ENCODE data around the gene KIF21B. TPM values are rescaled to one million over a fixed set of nuclear protein-coding genes. Genes with fewer than 3 reads are reported as not detected.

Gene KIF21B
- total RNA-seq, 1 experiment from 2014 or later: 0.22 TPM

DNA sequence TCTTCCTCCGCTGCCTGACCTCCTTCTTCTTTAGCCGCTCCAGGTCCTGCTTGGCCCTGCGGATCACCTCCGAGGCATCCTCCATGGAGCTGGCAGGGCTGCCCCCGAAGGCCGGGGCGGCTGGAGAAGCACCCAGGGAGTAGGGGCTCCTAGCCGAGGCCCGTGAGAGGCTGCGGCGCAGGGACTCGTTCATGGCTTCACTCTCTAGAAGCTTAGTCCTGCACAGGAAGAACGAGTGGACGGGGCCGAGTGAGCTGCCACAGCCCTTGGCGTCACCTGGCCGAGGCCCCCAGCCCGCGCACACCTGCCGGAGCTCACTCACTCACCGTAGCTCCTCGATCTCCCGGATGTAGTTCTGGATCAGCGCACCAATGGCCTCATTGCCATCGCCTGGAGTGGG, 23.1 kb downstream of the KIF21B start:
- DNase-seq (ENCODE audit: extremely low read depth, low read depth): no peak

DNA sequence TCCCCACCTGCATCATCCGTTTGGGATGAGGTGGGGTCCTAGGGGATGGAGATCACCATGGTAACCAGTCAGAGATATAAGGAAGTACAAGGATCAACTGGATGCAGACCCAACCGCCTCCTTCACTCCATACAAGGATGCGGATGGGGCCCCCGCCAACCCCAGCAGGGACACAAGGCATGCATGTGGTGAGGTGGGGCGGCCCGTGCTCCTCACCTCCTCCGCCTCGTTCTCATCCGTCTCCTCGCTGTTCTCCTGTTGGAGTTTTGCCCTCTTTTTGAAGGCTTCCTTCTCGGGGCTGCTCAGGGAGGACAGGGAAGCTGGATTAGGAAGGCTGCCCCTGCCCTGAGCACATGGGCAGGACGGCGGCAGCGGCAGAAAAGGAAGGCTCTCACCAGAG, 23.8 kb downstream of the KIF21B start:
- no peak for DNase-seq (ENCODE audit: extremely low read depth, low read depth)

DNA sequence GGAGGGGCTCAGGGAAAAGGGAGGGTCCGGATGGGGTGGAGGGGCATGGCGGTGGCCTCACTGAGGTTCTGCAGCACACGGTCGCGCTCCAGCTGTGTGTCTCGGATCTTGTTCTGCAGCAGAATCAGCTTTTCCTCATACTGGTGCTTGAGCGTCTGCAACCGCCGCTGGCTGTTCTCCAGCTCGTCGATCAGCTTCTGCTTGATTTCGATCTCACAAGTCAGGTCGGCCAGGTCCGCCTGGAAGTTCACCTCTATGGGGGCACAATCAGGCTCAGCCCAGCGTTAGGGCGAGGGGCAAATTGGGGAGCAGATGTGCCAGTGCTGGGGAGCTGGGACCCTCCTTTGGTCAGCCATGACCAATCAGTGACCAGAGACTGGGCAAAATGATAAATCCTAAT, 25.2 kb downstream of the KIF21B start:
- no peak for DNase-seq (ENCODE audit: extremely low read depth, low read depth)

DNA sequence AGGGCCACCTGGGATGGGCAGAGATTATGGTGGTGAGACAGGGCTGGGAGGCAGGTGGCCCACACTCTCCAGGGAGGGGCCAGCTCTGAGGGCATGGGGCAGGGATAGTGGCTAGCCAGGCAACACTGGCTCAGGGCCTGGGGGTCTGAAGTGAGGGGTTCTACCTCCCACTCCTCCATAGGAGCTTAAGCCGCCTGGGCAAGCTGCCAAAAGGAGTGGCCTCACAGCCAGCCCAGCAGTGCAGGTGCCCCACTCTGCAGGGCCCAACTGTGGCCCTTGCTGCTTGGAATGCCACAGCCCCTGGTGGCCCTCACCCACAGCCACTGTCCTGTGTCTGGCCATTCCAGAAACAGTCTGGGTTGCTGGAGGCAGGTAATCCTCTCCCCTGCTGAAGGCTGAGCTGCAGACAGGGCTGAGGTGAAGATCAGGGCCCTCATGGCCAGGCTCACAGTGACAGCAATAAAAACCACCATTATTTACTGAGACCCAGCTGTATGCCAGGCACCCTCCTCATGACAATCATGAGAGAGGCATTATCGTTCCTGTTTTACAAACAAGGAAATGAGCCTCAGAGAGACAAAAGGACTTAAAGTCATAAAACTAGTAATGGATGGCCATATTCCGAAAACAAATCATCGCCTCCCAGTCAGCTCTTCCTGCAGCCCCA, 31.0 kb downstream of the KIF21B start:
- no peak for DNase-seq (ENCODE audit: extremely low read depth, low read depth)

DNA sequence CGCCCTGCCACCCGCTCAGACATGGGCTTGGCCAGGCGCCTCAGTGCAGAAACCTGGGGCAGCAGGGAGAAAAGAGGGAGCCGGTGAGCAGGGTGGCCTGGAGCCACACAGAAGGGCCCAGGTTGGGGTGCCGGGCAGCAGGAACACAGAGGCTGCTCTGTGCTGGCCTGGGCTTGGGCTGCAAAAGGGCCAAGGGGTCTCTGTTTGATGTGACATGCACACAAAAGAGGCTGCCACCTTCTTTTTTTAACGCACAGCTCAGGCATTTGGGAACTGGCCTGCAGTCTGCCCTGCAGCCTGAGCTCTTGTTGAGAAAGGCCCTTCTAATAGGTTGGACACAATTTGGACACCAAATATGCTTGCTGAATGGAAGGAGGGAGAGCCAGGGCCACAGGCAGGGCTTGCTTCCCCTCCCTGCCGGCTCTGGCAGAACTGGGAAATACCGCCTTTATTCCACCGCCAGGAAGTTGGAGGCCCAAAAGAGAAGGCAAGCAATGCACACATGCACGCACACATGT, 32.4 kb downstream of the KIF21B start:
- no peak for DNase-seq (ENCODE audit: extremely low read depth, low read depth)

DNA sequence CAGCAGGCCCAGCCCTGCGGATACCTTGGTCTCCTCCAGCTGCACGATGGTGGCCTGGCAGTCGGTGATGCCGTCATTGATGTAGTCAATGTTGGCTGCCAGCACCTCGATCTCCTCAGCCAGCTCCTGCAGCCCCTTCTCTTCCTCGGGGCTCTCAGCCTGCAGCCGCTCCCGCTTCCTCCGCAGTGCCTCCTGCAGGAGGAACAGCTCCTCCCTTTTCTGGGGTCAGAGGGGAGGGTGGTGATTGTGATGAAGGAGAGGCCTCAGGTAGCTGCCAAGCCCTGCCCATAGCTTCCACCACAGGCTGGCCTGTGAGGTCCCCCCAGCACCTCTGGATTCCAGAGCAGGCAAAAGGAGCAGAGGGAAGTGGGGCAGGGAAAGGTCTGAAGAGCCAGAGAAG, 33.4 kb downstream of the KIF21B start:
- no peak for DNase-seq (ENCODE audit: extremely low read depth, low read depth)

DNA sequence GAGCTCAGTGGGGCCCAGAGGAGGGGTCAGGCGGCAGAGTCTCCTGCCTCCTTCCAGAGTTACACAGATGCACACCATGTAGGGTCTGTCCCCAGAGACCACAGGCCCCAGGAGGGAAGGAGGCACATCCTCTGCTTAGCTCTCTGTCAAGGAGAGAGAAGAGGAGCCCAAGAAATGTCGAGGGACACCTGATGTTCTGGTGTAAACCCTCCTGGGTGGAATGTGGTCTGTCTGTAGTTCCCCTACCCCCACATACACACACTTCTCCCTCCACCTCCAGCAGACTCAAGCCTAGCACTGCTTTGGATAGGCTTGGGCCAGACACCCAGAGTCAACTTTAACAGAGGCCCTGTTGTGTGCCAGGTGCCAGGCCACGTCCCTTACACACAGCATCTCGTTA, 34.2 kb downstream of the KIF21B start:
- no peak for DNase-seq (ENCODE audit: extremely low read depth, low read depth)

DNA sequence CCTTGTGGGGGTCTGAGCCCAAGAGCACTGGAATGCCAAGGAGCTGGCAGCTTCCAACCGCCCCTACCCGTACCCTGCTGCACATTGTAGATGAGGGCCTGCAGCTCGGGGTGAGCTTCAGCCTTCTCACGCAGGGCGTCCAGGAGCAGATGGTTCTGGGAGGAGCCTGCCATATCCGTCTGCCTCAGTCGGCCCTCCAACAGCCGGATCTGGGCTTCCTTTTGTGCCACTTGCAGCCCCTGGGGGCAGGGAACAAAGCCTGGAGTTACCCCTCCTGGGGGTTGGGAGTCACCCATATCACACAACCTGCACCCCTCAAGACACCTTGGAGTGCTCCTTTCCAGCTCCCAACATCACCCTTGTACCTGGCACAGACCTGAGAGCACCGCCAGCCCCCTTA, 34.8 kb downstream of the KIF21B start:
- DNase-seq (ENCODE audit: extremely low read depth, low read depth): no peak

DNA sequence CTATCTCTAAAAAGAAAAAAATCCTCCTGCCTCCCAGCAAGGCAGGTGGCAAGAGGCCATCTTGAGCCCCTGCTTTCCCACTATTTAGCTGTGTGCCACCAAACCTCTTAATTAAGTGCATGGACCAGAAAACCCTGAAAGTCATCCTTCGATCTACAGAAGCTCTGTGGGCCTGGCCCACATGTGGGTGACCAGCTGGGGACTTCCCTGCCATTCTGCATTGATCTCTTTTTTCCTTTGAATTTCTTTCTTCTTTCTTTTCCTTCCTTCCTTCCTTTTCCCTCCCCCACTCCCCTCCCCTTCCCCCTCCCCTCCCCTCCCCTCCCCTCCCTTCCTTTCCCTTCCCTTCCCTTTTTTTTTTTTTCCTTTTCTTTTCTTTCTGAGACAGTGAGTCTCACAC, 38.0 kb downstream of the KIF21B start:
- no peak for DNase-seq (ENCODE audit: extremely low read depth, low read depth)

DNA sequence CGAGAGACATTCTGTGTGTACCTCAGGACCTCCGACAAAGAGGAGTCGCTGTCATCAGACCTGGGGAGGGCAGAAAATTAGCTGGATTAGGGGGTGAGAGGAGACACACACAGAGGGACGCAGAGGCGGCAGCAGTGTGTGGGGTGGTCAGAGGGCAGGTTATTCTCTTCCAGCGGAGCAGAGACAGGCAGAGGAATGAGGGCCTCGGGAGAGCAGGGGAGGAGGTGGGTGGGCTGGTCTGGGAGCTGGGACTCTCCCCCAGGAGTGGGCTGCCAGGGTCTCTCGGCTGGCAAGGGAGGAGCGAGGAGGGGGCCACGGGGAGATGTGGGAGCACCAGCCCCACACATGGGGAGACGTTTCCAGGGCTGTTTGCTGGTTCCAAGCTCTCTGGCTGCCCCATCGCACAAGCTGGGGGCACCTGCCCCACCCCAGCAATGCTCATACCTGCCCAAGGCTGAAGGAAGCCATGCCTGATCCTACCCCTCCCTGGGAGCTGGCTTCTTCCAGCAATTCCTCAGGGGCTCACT, 40.4 kb downstream of the KIF21B start:
- no peak for DNase-seq (ENCODE audit: extremely low read depth, low read depth)

DNA sequence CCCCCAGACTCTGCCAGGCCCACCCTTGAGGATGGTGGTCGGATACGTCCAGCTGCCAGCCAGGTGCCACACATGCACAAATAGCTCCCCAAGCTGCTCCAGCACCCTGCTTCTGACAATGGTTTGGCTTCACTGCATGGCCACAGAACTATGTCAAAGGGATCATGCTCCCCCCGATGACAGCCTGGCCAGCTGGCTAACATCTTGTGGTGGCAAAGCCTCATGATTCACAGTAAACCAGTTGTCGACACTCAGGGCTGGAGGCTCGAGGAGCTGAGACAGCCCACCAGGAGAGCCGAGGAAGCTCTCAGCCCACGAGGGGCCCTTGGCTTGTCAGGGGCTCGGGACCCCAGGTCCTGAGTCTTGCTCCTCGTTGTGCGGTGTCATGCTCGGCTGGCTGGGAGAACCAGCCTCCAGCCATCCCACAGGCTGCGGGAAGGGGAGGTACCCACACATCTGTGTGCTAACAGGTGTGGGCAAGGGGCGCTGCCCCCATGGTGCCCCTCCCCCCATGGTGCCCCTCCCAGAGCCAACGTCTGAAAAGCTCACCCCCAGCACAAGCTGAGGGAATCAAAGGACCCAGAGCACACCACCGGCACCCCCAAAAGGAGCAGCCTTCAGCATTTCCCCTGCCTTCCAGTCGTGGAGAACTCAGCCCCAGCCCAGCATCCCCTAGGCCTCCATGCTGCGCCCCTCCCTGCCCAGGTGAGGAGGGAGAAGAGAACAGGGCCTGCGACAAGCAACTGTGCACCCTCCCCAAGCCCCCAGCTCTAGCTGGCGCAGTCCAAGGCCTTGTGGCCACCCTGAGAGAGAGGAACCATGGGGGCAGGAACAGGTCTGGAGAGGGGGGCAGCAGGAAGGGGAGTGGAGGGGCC, 41.2 kb downstream of the KIF21B start:
- no peak for DNase-seq (ENCODE audit: extremely low read depth, low read depth)

DNA sequence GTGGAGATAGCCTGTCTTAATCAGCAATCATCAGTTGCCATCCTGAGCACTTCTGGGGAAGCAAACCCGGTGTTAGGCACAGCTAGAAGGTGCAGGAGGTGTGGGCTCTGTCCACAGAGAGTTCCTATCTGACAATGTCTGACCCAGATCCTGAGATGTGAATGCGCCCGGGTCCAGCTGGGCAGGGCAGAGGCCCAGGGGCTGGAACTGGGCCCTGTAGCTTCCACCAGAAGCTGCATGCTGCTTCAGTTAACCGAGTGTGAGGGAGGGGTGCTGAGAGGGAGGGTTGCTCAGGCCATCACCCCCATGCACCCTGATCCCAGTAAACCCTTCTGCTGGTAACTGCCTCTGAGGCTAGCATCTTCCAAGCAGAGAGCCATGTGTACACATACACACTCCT, 42.2 kb downstream of the KIF21B start:
- DNase-seq (ENCODE audit: extremely low read depth, low read depth): no peak

DNA sequence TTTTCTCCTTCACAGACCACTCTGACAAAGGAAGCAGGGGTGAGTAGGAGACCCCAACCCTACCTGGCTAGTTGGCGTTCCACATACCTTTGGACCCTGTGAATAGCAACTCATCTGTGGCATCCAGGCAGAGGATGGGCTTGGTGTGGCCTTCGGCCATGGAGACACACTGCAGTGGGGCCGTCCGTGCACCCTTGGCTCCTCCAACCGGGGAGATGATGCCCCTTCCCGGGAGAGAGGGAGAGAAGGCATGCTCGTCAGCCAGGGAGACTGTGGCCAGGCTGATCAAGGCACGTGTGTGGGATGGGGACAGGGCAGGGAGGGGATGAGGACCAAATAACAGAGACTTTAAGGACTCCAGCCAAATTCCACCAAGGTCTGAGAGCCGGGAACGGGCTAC, 42.6 kb downstream of the KIF21B start:
- no peak for DNase-seq (ENCODE audit: extremely low read depth, low read depth)

DNA sequence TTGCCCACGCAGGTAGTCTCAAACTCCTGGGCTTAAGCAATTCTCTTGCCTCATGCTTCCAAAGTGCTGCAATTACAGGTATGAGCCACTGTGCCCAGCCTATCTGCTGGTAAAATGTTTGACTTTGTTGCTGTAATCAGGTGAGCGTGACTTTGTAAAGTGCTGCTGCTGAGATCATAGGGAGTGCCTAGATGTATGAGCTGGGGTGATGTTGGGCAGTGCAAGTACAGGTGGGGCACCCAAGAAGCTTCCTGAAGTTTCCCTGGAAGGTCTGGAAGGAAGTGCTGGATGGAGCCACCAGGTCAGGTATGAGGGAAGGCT, 43.1 kb downstream of the KIF21B start:
- DNase-seq (ENCODE audit: extremely low read depth, low read depth): no peak

DNA sequence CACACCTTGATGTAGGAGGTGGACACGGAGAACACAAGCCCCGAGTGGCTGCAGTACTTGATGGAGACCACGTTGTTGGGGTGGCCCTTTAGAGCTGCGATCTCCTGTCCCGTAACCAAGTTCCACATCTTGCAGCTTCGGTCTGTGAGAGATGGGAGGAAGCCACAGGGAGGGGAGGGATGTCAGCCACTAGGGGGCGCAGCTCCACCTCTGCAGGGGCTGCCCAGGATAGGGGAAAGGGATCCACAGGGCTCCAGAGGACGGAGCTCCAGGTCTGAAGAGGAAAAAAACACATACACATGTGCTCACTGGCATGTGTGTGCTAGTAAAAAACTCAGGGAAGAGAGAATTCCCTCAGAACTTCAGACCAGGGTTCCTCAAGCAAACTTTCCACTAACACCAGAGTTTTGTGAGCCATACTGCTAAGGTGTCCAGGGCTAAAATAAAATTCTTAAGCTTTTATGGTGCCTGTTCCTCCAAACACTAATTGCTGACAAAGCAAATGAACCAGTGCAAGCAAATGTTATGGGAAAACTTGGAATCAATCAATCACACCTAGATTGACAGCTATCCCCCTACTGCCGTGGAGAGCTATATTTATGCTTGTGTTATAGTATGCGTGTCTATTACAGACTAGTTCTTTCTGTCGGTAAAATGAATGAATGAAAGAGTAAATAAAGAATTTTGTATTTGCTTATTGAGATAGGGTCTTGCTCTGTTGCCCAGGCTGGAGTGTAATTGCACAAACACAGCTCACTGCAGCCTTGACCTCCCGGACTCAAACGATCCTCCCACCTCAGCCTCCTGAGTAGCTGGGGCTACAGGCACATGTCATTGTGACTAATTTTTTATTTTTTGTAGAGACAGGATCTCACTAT, 43.7 kb downstream of the KIF21B start:
- DNase-seq (ENCODE audit: extremely low read depth, low read depth): no peak

DNA sequence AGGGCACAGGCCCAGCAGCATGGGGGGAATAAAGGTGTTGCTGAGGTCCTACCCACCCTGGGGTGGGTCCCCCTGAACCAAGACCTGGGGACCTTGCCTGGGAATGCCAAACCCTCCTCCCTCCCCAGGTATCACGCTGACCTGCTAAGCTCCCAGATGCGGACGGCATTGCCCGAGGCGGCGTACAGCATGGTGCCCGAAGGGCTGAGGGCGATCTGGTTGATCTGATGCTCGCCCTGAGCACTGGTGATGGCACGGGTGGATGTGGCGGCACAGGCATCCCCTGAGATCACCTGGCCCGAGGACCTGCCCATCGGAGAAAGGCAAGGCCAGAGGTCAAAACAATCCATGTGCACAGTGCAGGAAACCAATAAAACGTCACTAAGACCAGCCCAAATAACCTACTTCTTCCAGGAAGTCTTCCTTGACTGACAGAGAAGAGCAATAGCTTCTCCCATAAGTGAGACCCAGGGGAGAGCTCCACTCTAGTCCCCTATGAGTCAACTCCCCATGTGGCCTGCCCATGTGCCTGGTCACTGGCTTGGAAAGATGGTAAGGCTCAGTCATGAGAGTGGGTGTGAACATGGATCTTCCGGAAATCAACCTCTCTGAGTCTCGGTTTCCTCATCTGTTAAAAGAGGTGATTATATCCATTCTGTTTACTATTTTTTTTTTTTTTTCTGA, 46.3 kb downstream of the KIF21B start:
- DNase-seq (ENCODE audit: extremely low read depth, low read depth): no peak

DNA sequence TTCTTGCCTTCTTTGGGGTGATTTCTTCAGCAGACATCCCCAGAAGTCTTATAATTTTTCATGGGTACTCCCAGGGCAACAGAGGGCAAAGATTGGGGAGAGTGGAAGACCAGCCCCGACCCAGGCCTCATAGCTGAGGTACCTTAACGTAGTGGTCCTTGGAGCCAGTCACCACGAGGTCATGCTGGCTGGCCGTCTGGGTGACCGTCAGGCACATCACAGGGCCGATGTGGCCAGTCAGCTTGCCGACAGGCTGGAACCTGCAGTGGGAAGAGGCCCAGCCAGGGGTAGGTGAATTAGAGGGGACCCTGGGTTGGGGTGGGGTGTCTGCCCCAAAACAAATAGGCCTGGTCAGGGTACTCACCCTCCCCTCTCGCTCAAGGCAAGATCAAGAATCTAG, 46.9 kb downstream of the KIF21B start:
- DNase-seq (ENCODE audit: extremely low read depth, low read depth): no peak

DNA sequence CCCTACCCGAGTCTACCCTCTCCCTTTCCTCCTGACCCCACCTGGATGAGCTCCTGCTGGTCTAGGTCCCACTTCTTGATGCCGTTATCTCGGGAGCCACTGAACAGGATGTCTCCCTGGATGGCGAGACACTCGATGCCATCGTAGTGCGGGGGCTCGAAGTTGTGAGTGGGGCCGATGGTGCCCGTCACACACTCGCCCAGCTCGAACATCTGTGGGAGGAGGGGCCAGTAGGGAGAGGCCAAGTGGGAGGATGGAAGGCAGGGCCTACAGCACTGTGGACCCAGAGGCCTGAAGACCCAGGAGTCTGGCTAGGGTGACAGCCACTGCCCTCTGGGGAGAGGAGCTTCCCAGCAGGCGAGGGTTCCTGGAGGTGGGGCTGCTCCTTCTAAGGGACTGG, 48.1 kb downstream of the KIF21B start:
- no peak for DNase-seq (ENCODE audit: extremely low read depth, low read depth)

DNA sequence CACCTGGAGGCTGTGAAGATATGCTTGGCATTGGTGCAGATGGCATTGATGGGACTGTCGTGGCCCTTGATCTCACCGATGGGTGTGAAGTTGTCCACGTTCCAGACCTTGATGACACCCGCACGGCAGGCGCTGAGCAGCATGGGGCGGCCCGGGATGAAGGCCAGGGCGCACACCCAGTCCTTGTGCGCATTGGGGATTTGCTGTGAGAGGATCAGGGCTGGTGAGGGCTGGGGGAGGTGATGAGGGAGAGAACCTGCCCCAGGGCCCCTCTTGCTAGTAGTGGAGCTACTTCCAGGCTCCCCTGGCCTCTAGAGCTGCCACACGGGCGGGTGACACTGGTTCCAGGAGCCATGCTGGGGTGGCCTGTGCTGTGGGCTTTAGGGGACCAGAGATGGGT, 48.8 kb downstream of the KIF21B start:
- no peak for DNase-seq (ENCODE audit: extremely low read depth, low read depth)

DNA sequence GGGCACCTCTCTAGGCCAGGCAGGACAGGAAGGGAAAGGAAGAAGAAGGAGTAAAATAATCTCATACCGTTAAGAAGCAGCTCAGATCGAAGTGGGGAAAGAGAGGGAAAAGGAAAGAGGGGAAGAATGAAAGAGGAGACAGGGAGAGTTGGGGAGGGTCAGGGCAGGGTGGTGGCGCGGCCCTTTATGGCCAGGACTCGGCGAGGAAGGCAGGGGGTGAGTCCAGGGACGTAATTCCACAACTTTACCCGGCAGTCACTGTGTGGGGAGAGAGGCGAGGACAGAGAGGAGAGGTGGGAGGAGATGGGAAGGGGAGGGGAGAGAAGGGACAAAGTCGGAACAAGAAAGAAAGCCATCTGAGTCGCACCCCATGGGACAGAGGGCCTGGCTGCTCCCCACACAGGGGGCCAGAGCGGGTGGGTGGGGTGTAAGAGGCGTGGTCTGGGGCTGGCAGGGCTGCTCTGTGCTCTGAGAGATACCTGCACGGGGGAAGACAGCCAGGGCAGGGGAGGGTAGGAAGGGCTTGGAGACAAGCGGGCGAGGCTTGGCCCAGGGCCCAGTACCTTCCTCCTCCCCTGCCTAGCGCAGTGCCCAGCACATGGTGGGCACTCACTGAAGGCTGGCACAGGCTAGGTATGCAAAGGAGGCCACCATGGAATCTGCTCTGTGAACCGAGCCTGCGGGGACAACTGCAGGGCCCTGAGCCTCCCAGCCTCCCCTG, 49.4 kb downstream of the KIF21B start:
- DNase-seq (ENCODE audit: extremely low read depth, low read depth): no peak

All from NCI-H460 (cell line).